Prostate gland (tissue), 2 donors: Measurements from ENCODE around the gene WDFY4. TPM values are rescaled to one million over a fixed set of nuclear protein-coding genes. Genes with fewer than 3 reads are reported as not detected.

Source experiments
- DNase-seq: peaks from one replicate; pipeline ENCODE4 v3.0.0-alpha.2; 2019; ENCODE audit warnings: low spot score
- H3K27ac ChIP-seq, 2 donors: fragments of 200-600 bp; sonication (generic); 2 replicates each; pipeline ENCODE4 v1.5.1; 2017 to 2019
- H3K27me3 ChIP-seq: fragments of 200-600 bp; sonication (generic); replicated peaks from 2 replicates; pipeline ENCODE4 v1.5.1; 2019; ENCODE audit not compliant: insufficient read depth
- H3K36me3 ChIP-seq, 2 donors: fragments of 200-600 bp; sonication (generic); 1 replicate in 1 of 2; 2 replicates in 1 of 2; pipeline versions ENCODE4 v1.5.1 to v1.8.1; 2017 to 2019
- H3K4me1 ChIP-seq: fragments of 200-600 bp; sonication (generic); replicated peaks from 2 replicates; pipeline ENCODE4 v1.5.1; 2019
- H3K4me3 ChIP-seq, 2 donors: fragments of 200-600 bp; sonication (generic); 2 replicates each; pipeline ENCODE4 v1.5.1; 2017 to 2019
- H3K9me3 ChIP-seq: fragments of 200-600 bp; sonication (generic); 2 replicates; pipeline ENCODE4 v1.5.1; 2017
- CTCF ChIP-seq, 4 experiments: fragments of 200-600 bp in 2 of 4; fragments of 450-650 bp in 2 of 4; sonication (generic) in 2 of 4; IDR thresholded peaks; 1 replicate in 3 of 4; 2 replicates in 1 of 4; pipeline ENCODE4 v1.5.1; 2016 to 2019; ENCODE audit warnings: antibody characterized with exemption in 4 of 4, mild to moderate bottlenecking in 2 of 4, moderate library complexity in 2 of 4
- POLR2A ChIP-seq: fragments of 450-650 bp; IDR thresholded peaks from one replicate; pipeline ENCODE4 v1.6.1; 2016; ENCODE audit warnings: antibody characterized with exemption, mild to moderate bottlenecking
- POLR2AphosphoS5 ChIP-seq: sonication (generic); formaldehyde crosslinking; IDR thresholded peaks from one replicate; pipeline ENCODE4 v1.6.1; 2017; ENCODE audit warnings: antibody characterized with exemption
- WGBS: methylation state at CpG from one replicate; pipeline ENCODE4 v1.1.5; 2018; 5-methylcytosine and 5-hydroxymethylcytosine counted together
- intact Hi-C: fragments of 100-400 bp; cut with DNase I; formaldehyde crosslinking; loops from one replicate; pipeline ENCODE4 v1.14.2; 2022
- total RNA-seq, 2 donors: library from RNA; depleted of rRNA; stranded (reverse); fragments of >200 nt; gene quantifications; one replicate each; pipeline ENCODE4 v1.1.0, GENCODE V29; 2016

Gene WDFY4
- total RNA-seq, 2 donors from 2014 or later = 0.59 to 5.7 TPM

- H3K27ac ChIP-seq = no peak overlapping the region
- H3K36me3 ChIP-seq = no peaks in the 10 kb centered on the region
- H3K4me3 ChIP-seq = no peak overlapping the region
- no peaks in the 10 kb centered on the region for H3K27me3 ChIP-seq
- no peak for DNase-seq
- no peaks in the 10 kb centered on the region for H3K4me1 ChIP-seq
- H3K9me3 ChIP-seq = no peaks in the 10 kb centered on the region
- no peak for TF ChIP-seq POLR2A
- TF ChIP-seq CTCF (IDR thresholded peaks at IDR 0.05) = no peak
- no peak for TF ChIP-seq POLR2AphosphoS5
- 91% methylated on average over 4 of the region's 4 CpGs for WGBS
- intact Hi-C loops = no loop called here
Observed at GRCh38 chr10:48759113-48759901, 74.6 kb downstream of the WDFY4 start.

- no peaks in the 10 kb centered on the region for H3K27me3 ChIP-seq
- H3K27ac ChIP-seq = no peak overlapping the region
- H3K4me1 ChIP-seq = no peaks in the 10 kb centered on the region
- TF ChIP-seq CTCF (IDR thresholded peaks at IDR 0.05) = no peak
- TF ChIP-seq POLR2A = no peak
- TF ChIP-seq POLR2AphosphoS5 = no peak
- intact Hi-C loops = no loop called here
- DNase-seq = no peak
- H3K36me3 ChIP-seq = no peaks in the 10 kb centered on the region
- 70% methylated on average over 5 of the region's 5 CpGs for WGBS
- H3K4me3 ChIP-seq = no peak overlapping the region
- H3K9me3 ChIP-seq = no peaks in the 10 kb centered on the region
Observed at GRCh38 chr10:48760983-48761382, 76.3 kb downstream of the WDFY4 start.

GRCh38 chr10:48762064-48763042 is 77.7 kb downstream of the WDFY4 start:
- TF ChIP-seq POLR2AphosphoS5 = no peak
- TF ChIP-seq CTCF (IDR thresholded peaks at IDR 0.05) = no peak
- Histone ChIP-seq H3K9me3 (no peaks in the 10 kb centered on the region), H3K27ac (no peak overlapping the region), H3K27me3 (no peaks in the 10 kb centered on the region), H3K4me3 (no peak overlapping the region), H3K36me3 (no peaks in the 10 kb centered on the region), H3K4me1 (no peaks in the 10 kb centered on the region)
- WGBS = 90% methylated on average over 6 of the region's 6 CpGs
- DNase-seq = no peak
- intact Hi-C loops = no loop called here

GRCh38 chr10:48763403-48763965 is 78.8 kb downstream of the WDFY4 start:
- no peak overlapping the region for H3K27ac ChIP-seq
- H3K9me3 ChIP-seq = no peaks in the 10 kb centered on the region
- no peaks in the 10 kb centered on the region for H3K4me1 ChIP-seq
- no peaks in the 10 kb centered on the region for H3K36me3 ChIP-seq
- DNase-seq = no peak
- WGBS = 87% methylated on average over 5 of the region's 5 CpGs
- H3K27me3 ChIP-seq = no peaks in the 10 kb centered on the region
- TF ChIP-seq CTCF (IDR thresholded peaks at IDR 0.05) (no peak), POLR2A (no peak), POLR2AphosphoS5 (no peak)
- H3K4me3 ChIP-seq = no peak overlapping the region
- intact Hi-C loops = no loop called here
